Cortex of kidney (tissue), 1 donor: Measurements from ENCODE around the gene ARHGEF17.
"Not testable (repeated sequence)": the region's sequence is repeated elsewhere in the genome, so short reads cannot be mapped to it uniquely, and the experiment has no call there.

ENCODE experiments used
- DNase-seq: peaks from one replicate; lab custom pipeline; 2025; lab: John Stamatoyannopoulos, UW

Gene ARHGEF17

GRCh38 chr11:73271936-73272679, 36.0 kb upstream of the ARHGEF17 start, which contains the start of gene P2RY6:
Gene P2RY6, plus strand, starts transcription at chr11:73272338. Its CDS starts 24,181 bp downstream, at chr11:73296519.
- DNase-seq = no peak

GRCh38 chr11:73272680-73273038, 35.4 kb upstream of the ARHGEF17 start:
- no peak for DNase-seq

- DNase-seq = no peak
These were observed 34.7 kb upstream of the ARHGEF17 start for GRCh38 chr11:73273222-73273895.

- not testable (repeated sequence) for DNase-seq
These were observed 33.9 kb upstream of the ARHGEF17 start for GRCh38 chr11:73274191-73274590.

- no peak for DNase-seq
These were observed 33.2 kb upstream of the ARHGEF17 start for GRCh38 chr11:73274722-73275380.

- DNase-seq = no peak
These were observed 32.7 kb upstream of the ARHGEF17 start for GRCh38 chr11:73275381-73275750.

- DNase-seq = no peak
These were observed 30.6 kb upstream of the ARHGEF17 start for GRCh38 chr11:73277467-73277866.

- no peak for DNase-seq
These were observed 27.4 kb upstream of the ARHGEF17 start for GRCh38 chr11:73280626-73281025.

GRCh38 chr11:73281201-73281741, 26.8 kb upstream of the ARHGEF17 start:
- no peak for DNase-seq

GRCh38 chr11:73281796-73282660, 26.0 kb upstream of the ARHGEF17 start:
- DNase-seq = no peak

GRCh38 chr11:73283276-73284000, 24.6 kb upstream of the ARHGEF17 start:
- no peak for DNase-seq

GRCh38 chr11:73284106-73284505, 24.0 kb upstream of the ARHGEF17 start:
- DNase-seq = no peak

- DNase-seq = no peak
These were observed 22.4 kb upstream of the ARHGEF17 start for GRCh38 chr11:73285721-73286120.

- no peak for DNase-seq
These were observed 21.8 kb upstream of the ARHGEF17 start for GRCh38 chr11:73286240-73286810.

GRCh38 chr11:73287400-73288101, 20.5 kb upstream of the ARHGEF17 start:
- DNase-seq = no peak

GRCh38 chr11:73288192-73288872, 19.7 kb upstream of the ARHGEF17 start:
- DNase-seq = no peak

GRCh38 chr11:73288873-73289707, 19.0 kb upstream of the ARHGEF17 start:
- DNase-seq = no peak

GRCh38 chr11:73290536-73290935, 17.5 kb upstream of the ARHGEF17 start:
- DNase-seq = no peak

- DNase-seq = no peak
These were observed 16.9 kb upstream of the ARHGEF17 start for GRCh38 chr11:73291196-73291595.
